Stimulated activated CD8-positive, alpha-beta memory T cell treated with anti-CD3 and anti-CD28 coated beads, Interleukin-7, amount 100 ng/mL, for 4 hours (primary cell): Measurements from ENCODE around the gene EDAR.

ENCODE experiments used
- DNase-seq, 2 donors: peaks; one replicate each; pipeline ENCODE4 v3.0.0-alpha.2; 2020; ENCODE audit warnings: low read depth in 2 of 2

The EDAR gene

GRCh38 chr2:108967757-108968156 lies 21.3 kb downstream of the EDAR start:
- DNase-seq: no peak

- DNase-seq: no peak
Observed at GRCh38 chr2:108965540-108966289, 23.3 kb downstream of the EDAR start.

- DNase-seq: no peak
Observed at GRCh38 chr2:108963057-108963456, 26.0 kb downstream of the EDAR start.

- DNase-seq: no peak
Observed at GRCh38 chr2:108961796-108962195, 27.2 kb downstream of the EDAR start.

- no peak for DNase-seq
Observed at GRCh38 chr2:108960006-108960405, 29.0 kb downstream of the EDAR start.

GRCh38 chr2:108959401-108959800 lies 29.6 kb downstream of the EDAR start:
- DNase-seq: no peak

GRCh38 chr2:108958632-108959341 lies 30.2 kb downstream of the EDAR start:
- DNase-seq: no peak

GRCh38 chr2:108958002-108958401 lies 31.0 kb downstream of the EDAR start:
- no peak for DNase-seq

GRCh38 chr2:108956375-108956774 lies 32.6 kb downstream of the EDAR start:
- DNase-seq: no peak

- no peak for DNase-seq
Observed at GRCh38 chr2:108950369-108951135, 38.5 kb downstream of the EDAR start.

GRCh38 chr2:108949316-108950239 lies 39.4 kb downstream of the EDAR start:
- DNase-seq: no peak

GRCh38 chr2:108947271-108947907 lies 41.6 kb downstream of the EDAR start:
- no peak for DNase-seq

GRCh38 chr2:108946442-108946841 lies 42.6 kb downstream of the EDAR start:
- no peak for DNase-seq

GRCh38 chr2:108945969-108946368 lies 43.1 kb downstream of the EDAR start:
- DNase-seq: no peak

- DNase-seq: no peak
Observed at GRCh38 chr2:108944601-108945331, 44.3 kb downstream of the EDAR start.

GRCh38 chr2:108943751-108944150 lies 45.3 kb downstream of the EDAR start:
- DNase-seq: no peak

GRCh38 chr2:108942888-108943287 lies 46.1 kb downstream of the EDAR start:
- no peak for DNase-seq

GRCh38 chr2:108942231-108942825 lies 46.7 kb downstream of the EDAR start:
- DNase-seq: no peak

- DNase-seq: no peak
Observed at GRCh38 chr2:108941767-108942166, 47.3 kb downstream of the EDAR start.

- DNase-seq: no peak
Observed at GRCh38 chr2:108941161-108941665, 47.8 kb downstream of the EDAR start.
